Measurements from ENCODE around the gene PPP6R2.

The PPP6R2 gene

GRCh38 chr22:50473855-50474671 is 130.9 kb downstream of the PPP6R2 start:
- no peak for DNase-seq

GRCh38 chr22:50474710-50475651 is 131.9 kb downstream of the PPP6R2 start, which contains the start of gene SBF1:
TSS of gene SBF1 (minus strand) at chr22:50475035. CDS start at chr22:50474840, 195 bp downstream.
- peak; percentile 88 for DNase-seq

- no peak for DNase-seq
Observed at GRCh38 chr22:50475652-50476002, 132.5 kb downstream of the PPP6R2 start.

GRCh38 chr22:50476868-50477267 is 133.7 kb downstream of the PPP6R2 start:
- no peak for DNase-seq

- DNase-seq, result no peak
Observed at GRCh38 chr22:50477923-50478322, 134.8 kb downstream of the PPP6R2 start.

- DNase-seq, result no peak
Observed at GRCh38 chr22:50479721-50480120, 136.6 kb downstream of the PPP6R2 start.

GRCh38 chr22:50481045-50481439 is 137.9 kb downstream of the PPP6R2 start:
- DNase-seq, result no peak

GRCh38 chr22:50481440-50482106 is 138.4 kb downstream of the PPP6R2 start, which contains the start of gene ADM2:
TSS of gene ADM2 (plus strand) at chr22:50481543. CDS start at chr22:50481848, 305 bp downstream.
- peak; percentile 63 for DNase-seq

- no peak for DNase-seq
Observed at GRCh38 chr22:50482107-50483074, 139.3 kb downstream of the PPP6R2 start.

GRCh38 chr22:50483106-50483505 is 140.0 kb downstream of the PPP6R2 start:
- DNase-seq, result no peak

- no peak for DNase-seq
Observed at GRCh38 chr22:50483556-50483955, 140.4 kb downstream of the PPP6R2 start.

GRCh38 chr22:50483977-50484853 is 141.1 kb downstream of the PPP6R2 start:
- DNase-seq, result no peak

GRCh38 chr22:50485221-50486131 is 142.3 kb downstream of the PPP6R2 start:
- DNase-seq, result no peak

- DNase-seq, result no peak
Observed at GRCh38 chr22:50486561-50487289, 143.6 kb downstream of the PPP6R2 start, which contains the start of gene MIOX. TSS of gene MIOX (plus strand) at chr22:50486859. CDS start at chr22:50486898, 39 bp downstream.

- no peak for DNase-seq
Observed at GRCh38 chr22:50487290-50488005, 144.3 kb downstream of the PPP6R2 start.

- DNase-seq, result no peak
Observed at GRCh38 chr22:50488006-50488677, 145.0 kb downstream of the PPP6R2 start.

- DNase-seq, result no peak
Observed at GRCh38 chr22:50488886-50489285, 145.8 kb downstream of the PPP6R2 start.
